Testis (tissue), 3 donors: ENCODE results near the gene NTNG2. TPM values are rescaled to one million over a fixed set of nuclear protein-coding genes. Genes with fewer than 3 reads are reported as not detected.

Source experiments
- DNase-seq: peaks from one replicate; pipeline ENCODE4 v3.0.0-alpha.2; 2019
- H3K27ac ChIP-seq, 2 donors: fragments of 200-600 bp; sonication (generic); one replicate each; pipeline ENCODE4 v1.5.1; 2019
- H3K27me3 ChIP-seq: fragments of 200-600 bp; sonication (generic); one replicate; pipeline ENCODE4 v1.5.1; 2019
- H3K36me3 ChIP-seq: fragments of 200-600 bp; sonication (generic); one replicate; pipeline ENCODE4 v1.5.1; 2017; ENCODE audit warnings: low read depth; ENCODE audit errors: missing control alignments
- H3K4me1 ChIP-seq: fragments of 200-600 bp; sonication (generic); one replicate; pipeline ENCODE4 v1.5.1; 2019
- H3K4me3 ChIP-seq, 2 donors: fragments of 200-600 bp; sonication (generic); one replicate each; pipeline ENCODE4 v1.5.1; 2017 to 2019
- H3K9me3 ChIP-seq: fragments of 200-600 bp; sonication (generic); one replicate; pipeline ENCODE4 v1.5.1; 2017
- CTCF ChIP-seq, 3 experiments: fragments of 450-650 bp in 2 of 3; fragments of 200-600 bp in 1 of 3; sonication (generic) in 1 of 3; IDR thresholded peaks; one replicate each; pipeline ENCODE4 v1.5.1; 2016 to 2019; ENCODE audit warnings: antibody characterized with exemption in 3 of 3, mild to moderate bottlenecking in 2 of 3, moderate library complexity in 1 of 3
- POLR2A ChIP-seq: fragments of 450-650 bp; IDR thresholded peaks from one replicate; pipeline ENCODE4 v1.6.1; 2017; ENCODE audit warnings: antibody characterized with exemption, mild to moderate bottlenecking, moderate library complexity
- WGBS, 2 donors: methylation state at CpG; one replicate each; pipeline ENCODE4 v1.1.5; 2018; 5-methylcytosine and 5-hydroxymethylcytosine counted together
- intact Hi-C: fragments of 100-400 bp; cut with DNase I; formaldehyde crosslinking; loops from one replicate; pipeline ENCODE4 v1.15.1; 2023; ENCODE audit warnings: low total_unique reads
- polyA plus RNA-seq: library from polyadenylated mRNA; stranded (reverse); fragments of 350-450 nt; fragmentation: Illumina TruSeq; extraction: RNeasy Lipid Tissue Mini Kit (QIAGEN cat#74804); gene quantifications from one replicate; pipeline ENCODE4 v1.2.3, GENCODE V29; 2014; ENCODE audit warnings: low read depth, low replicate concordance; ENCODE audit not compliant: insufficient read depth
- total RNA-seq, 2 donors: library from RNA; depleted of rRNA; stranded (reverse); fragments of >200 nt; gene quantifications; one replicate each; pipeline ENCODE4 v1.2.3, GENCODE V29; 2016

NTNG2 gene
- total and polyA plus RNA-seq, 3 donors from 2014 or later, result 3.3 to 29.0 (median 23.7) TPM

- Histone ChIP-seq H3K4me3 (no peak overlapping the region), H3K27me3 (no peaks in the 10 kb centered on the region)
- WGBS, 2 donors, result 5 to 6% methylated on average over 17 to 24 of the region's 24 CpGs
These were observed 20.4 kb upstream of the NTNG2 start for GRCh38 chr9:132141344-132141947.

GRCh38 chr9:132141948-132142594, 19.8 kb upstream of the NTNG2 start:
- H3K9me3 ChIP-seq, result no peaks in the 10 kb centered on the region
- DNase-seq, result no peak
- no peaks in the 10 kb centered on the region for H3K36me3 ChIP-seq
- intact Hi-C loops, result no loop called here
- 42 to 46% methylated on average over 12 of the region's 12 CpGs for WGBS, 2 donors
- H3K4me3 ChIP-seq, result no peak overlapping the region
- no peaks in the 10 kb centered on the region for H3K4me1 ChIP-seq
- no peaks in the 10 kb centered on the region for H3K27me3 ChIP-seq
- TF ChIP-seq POLR2A (no peak), CTCF (IDR thresholded peaks at IDR 0.05) (no peak)
- no peak overlapping the region for H3K27ac ChIP-seq

More at GRCh38 chr9:132141344-132141947, 20.4 kb upstream of the NTNG2 start:
- TF ChIP-seq POLR2A (no peak), CTCF (IDR thresholded peaks at IDR 0.05) (no peak)
- Histone ChIP-seq H3K4me1 (no peaks in the 10 kb centered on the region), H3K9me3 (no peaks in the 10 kb centered on the region), H3K36me3 (no peaks in the 10 kb centered on the region), H3K27ac (no peak overlapping the region)
- intact Hi-C loops, result no loop called here
- DNase-seq, result no peak

GRCh38 chr9:132142924-132143323, 18.9 kb upstream of the NTNG2 start:
- H3K27me3 ChIP-seq, result no peaks in the 10 kb centered on the region
- 50 to 56% methylated on average over 9 of the region's 9 CpGs for WGBS, 2 donors

GRCh38 chr9:132143359-132143758, 18.5 kb upstream of the NTNG2 start:
- intact Hi-C loops, result no loop called here
- WGBS, 2 donors, result 28 to 42% methylated on average over 6 of the region's 6 CpGs
- TF ChIP-seq POLR2A (no peak), CTCF (IDR thresholded peaks at IDR 0.05) (no peak)
- no peak for DNase-seq
- Histone ChIP-seq H3K27me3 (no peaks in the 10 kb centered on the region), H3K4me3 (no peak overlapping the region), H3K9me3 (no peaks in the 10 kb centered on the region), H3K27ac (no peak overlapping the region), H3K4me1 (no peaks in the 10 kb centered on the region), H3K36me3 (no peaks in the 10 kb centered on the region)

More at GRCh38 chr9:132142924-132143323, 18.9 kb upstream of the NTNG2 start:
- no peaks in the 10 kb centered on the region for H3K36me3 ChIP-seq
- no peaks in the 10 kb centered on the region for H3K4me1 ChIP-seq
- no peak overlapping the region for H3K27ac ChIP-seq
- no peak overlapping the region for H3K4me3 ChIP-seq
- intact Hi-C loops, result no loop called here
- no peak for TF ChIP-seq CTCF (IDR thresholded peaks at IDR 0.05)
- no peak for TF ChIP-seq POLR2A
- H3K9me3 ChIP-seq, result no peaks in the 10 kb centered on the region
- DNase-seq, result no peak
